GM18858 (cell line): ENCODE measurements around the gene SKIC8.

Source experiments
- ATAC-seq: cut with Tn5 transposase; IDR thresholded peaks from one replicate; pipeline ENCODE4 v1.9.1; 2021; ENCODE audit not compliant: unreplicated experiment

SKIC8 gene

GRCh38 chr15:78299101-78299930 is at the start of gene SKIC8:
Gene SKIC8 (minus strand): TSS chr15:78299609. CDS start chr15:78295686, 3,923 bp downstream.
- peak; percentile 52 for ATAC-seq

- ATAC-seq, result no peak
Measured at GRCh38 chr15:78347586-78348543, 48.5 kb upstream of the SKIC8 start.

- ATAC-seq, result no peak
Measured at GRCh38 chr15:78345396-78346125, 46.2 kb upstream of the SKIC8 start.

GRCh38 chr15:78343276-78344060 is 44.1 kb upstream of the SKIC8 start:
- no peak for ATAC-seq

- ATAC-seq, result no peak
Measured at GRCh38 chr15:78342021-78342420, 42.6 kb upstream of the SKIC8 start.

- no peak for ATAC-seq
Measured at GRCh38 chr15:78341057-78341987, 41.9 kb upstream of the SKIC8 start.

GRCh38 chr15:78340231-78341056 is 41.0 kb upstream of the SKIC8 start, which contains the start of gene CRABP1:
Gene CRABP1 (plus strand): TSS chr15:78340353. CDS start chr15:78340429, 76 bp downstream.
- no peak for ATAC-seq

- ATAC-seq, result no peak
Measured at GRCh38 chr15:78339559-78339958, 40.1 kb upstream of the SKIC8 start.

- ATAC-seq, result no peak
Measured at GRCh38 chr15:78338781-78339180, 39.4 kb upstream of the SKIC8 start.

- no peak for ATAC-seq
Measured at GRCh38 chr15:78335985-78336384, 36.6 kb upstream of the SKIC8 start.

GRCh38 chr15:78334845-78335244 is 35.4 kb upstream of the SKIC8 start:
- ATAC-seq, result no peak

GRCh38 chr15:78329625-78330024 is 30.2 kb upstream of the SKIC8 start:
- no peak for ATAC-seq

GRCh38 chr15:78327466-78327865 is 28.1 kb upstream of the SKIC8 start:
- ATAC-seq, result no peak

- no peak for ATAC-seq
Measured at GRCh38 chr15:78325092-78325843, 25.9 kb upstream of the SKIC8 start.

- ATAC-seq, result no peak
Measured at GRCh38 chr15:78324144-78324543, 24.7 kb upstream of the SKIC8 start.

- no peak for ATAC-seq
Measured at GRCh38 chr15:78323693-78324092, 24.3 kb upstream of the SKIC8 start.

- no peak for ATAC-seq
Measured at GRCh38 chr15:78322724-78323521, 23.5 kb upstream of the SKIC8 start.
